Measurements from ENCODE around the gene CBLB.
"Not testable (repeated sequence)": the region's sequence is repeated elsewhere in the genome, so short reads cannot be mapped to it uniquely, and the experiment has no call there.

CBLB gene

GRCh38 chr3:105783631-105784030 is 85.2 kb downstream of the CBLB start:
- no peak for DNase-seq

DNA sequence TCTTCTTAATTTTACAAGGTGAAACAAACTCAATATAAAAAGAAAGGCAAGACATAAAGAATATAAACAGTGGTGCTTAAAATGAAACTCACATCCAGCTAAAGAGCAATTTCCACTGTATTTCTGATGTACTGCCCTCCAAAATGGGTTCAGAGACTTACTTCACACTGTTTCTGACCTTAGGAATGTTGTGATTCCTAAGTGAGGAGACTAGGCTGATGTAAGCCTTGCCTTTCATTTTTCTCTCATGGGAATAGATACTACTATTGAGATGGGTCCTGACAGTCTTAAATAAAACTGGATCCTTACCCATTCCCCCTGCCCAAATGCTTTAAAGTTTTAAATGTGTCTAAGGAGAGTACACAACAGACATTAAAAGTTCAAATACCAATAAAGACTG is 86.9 kb downstream of the CBLB start:
- DNase-seq, result no peak

DNA sequence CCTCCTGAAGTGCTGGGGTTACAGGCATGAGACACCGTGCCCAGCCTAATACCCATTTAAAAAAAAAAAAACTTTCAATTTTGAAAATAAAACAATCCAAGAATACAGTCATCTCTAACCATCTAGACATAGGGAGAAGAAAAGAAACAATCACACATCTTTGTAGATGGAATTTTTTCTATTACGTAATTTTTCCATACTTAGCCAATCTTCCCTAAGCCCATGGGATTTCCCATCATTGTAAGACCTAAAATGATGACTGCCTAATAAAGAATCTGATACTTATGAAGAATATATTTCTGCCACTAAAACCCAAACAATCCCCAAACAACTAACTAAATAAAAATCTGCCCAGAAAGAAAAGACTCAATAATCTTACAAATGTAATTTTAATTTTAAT is 88.7 kb downstream of the CBLB start:
- no peak for DNase-seq

DNA sequence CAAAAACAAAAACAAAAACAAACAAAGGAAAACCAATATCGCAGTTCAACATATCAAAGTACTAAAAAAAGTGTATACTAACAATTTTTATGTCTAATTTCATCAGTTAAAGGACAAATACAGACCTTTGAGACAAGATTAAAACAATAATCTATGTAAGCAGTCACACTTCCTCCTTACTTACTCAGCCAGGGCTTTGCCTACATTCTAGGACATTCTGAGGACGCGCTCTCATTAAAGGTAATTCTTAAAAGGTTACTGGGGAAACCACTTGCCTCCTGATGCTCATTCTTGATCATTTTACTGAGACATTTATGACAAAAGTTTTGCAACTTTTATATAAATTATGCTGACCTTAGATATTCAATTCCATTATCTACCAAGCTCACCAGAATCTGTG is 93.4 kb downstream of the CBLB start:
- DNase-seq, result no peak

DNA sequence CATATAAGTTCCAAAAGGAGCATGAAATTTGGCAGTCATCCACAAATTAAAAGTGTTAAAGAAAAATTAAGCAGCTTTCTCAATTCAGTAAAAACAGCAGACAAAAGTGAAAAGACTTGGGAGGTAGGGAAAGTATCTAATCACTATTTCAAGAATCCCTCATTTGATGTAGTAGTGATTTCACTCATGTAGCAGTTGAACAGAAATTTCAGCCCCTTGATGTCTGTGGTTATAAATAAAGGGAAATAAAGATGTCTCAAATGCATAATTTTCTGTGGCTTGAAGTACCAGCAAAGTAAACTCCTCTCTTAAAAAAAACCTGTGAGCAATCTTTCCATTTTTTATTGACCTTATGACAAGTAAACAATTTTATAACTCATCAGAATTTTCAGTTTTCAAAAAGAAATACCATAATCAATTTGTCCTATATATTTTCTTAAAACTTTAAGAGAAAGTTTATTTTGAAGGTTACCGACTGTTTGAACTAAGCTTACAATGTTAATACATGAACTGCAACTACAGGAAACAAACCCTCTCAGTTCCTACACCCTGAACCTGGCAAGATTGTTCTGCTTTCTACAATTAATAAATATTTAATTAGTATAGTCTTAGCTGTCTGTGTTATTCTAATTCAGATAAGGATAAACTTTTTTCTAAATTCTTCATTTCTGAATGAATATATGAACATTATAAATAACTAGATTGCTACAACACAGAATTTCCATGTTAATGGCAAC is 94.2 kb downstream of the CBLB start:
- DNase-seq, result no peak

GRCh38 chr3:105773291-105773690 is 95.5 kb downstream of the CBLB start:
- DNase-seq, result no peak

DNA sequence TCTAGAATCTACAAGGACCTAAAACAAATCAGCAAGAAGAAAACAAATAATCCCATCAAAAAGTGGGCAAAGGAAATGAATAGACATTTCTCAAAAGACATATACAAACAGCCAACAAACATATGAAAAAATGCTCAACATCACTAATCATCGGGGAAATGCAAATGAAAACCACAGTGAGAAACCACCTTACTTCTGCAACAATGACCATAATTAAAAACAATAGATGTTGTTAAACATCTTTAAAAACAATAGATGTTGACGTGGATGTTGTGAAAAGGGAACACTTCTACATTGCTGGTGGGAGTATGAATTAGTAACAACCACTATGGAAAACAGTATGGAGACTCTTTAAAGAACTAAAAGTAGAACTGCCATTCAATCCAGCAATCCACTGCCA is 96.2 kb downstream of the CBLB start:
- no peak for DNase-seq

GRCh38 chr3:105771392-105771791 is 97.4 kb downstream of the CBLB start:
- no peak for DNase-seq

- DNase-seq, result no peak
Measured at GRCh38 chr3:105770410-105770809, 98.4 kb downstream of the CBLB start.

GRCh38 chr3:105767776-105768175 is 101.0 kb downstream of the CBLB start:
- no peak for DNase-seq

DNA sequence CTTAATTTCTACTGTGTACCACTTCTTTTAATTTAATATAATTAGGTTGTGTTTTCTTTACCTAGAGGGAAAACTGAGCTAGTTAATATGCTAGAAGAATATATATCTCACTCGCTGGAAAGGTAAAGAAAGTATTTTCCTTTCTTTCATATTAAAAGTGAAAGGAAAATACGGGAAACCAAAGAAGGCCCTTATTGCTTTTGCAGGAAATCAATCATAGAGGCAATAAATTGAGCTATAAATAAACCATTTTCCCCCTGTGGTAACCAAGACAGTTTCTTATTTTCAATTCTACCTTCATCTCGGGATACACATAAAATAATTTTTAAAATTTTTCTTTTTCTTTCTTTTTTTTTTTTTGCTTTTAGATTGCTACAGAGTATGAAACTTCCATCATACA is 101.6 kb downstream of the CBLB start:
- no peak for DNase-seq

GRCh38 chr3:105765308-105765639 is 103.5 kb downstream of the CBLB start:
- no peak for DNase-seq

DNA sequence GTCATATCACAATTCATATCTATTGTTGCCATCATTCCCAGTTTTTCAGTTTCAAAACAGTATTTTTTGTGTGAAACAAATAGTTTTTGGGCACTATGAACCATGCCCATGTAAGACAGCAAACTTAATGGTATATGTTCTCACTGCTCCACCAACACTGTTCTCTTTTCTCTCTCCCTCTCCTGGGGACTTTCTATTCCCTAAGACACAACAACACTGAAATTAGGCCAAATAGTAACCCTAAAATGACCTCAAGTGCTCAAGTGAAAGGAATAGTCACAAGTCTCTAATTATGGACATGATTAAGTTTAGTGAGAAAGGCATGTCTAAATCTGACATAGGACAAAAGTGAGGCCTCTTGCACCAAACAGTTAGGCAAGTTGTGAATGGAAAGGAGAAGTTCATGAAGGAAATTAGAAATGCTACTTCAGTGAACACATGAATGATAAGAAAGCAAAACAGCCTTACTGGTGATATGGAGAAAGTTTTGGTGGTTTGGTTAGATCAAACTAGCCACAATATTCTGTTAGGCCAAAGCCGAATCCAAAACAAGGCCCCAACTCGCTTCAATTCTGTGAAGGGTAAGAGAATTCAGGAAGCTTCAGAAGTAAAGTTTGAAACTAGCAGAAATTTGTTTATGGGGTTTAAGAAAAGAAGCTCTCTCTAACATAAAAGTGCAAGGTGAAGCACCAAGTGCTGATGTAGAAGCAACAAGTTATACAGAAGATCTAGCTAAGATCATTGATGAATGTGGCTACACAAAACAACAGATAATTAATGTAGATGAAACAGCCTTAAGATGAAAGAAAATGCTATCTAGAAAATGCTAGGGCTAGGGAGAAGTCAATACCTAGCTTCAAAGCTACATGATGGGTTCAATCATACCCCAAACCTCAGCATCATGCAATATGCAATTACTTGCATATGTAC is 104.2 kb downstream of the CBLB start:
- peak; percentile 43 for DNase-seq

GRCh38 chr3:105763659-105764036 is 105.2 kb downstream of the CBLB start:
- no peak for DNase-seq

DNA sequence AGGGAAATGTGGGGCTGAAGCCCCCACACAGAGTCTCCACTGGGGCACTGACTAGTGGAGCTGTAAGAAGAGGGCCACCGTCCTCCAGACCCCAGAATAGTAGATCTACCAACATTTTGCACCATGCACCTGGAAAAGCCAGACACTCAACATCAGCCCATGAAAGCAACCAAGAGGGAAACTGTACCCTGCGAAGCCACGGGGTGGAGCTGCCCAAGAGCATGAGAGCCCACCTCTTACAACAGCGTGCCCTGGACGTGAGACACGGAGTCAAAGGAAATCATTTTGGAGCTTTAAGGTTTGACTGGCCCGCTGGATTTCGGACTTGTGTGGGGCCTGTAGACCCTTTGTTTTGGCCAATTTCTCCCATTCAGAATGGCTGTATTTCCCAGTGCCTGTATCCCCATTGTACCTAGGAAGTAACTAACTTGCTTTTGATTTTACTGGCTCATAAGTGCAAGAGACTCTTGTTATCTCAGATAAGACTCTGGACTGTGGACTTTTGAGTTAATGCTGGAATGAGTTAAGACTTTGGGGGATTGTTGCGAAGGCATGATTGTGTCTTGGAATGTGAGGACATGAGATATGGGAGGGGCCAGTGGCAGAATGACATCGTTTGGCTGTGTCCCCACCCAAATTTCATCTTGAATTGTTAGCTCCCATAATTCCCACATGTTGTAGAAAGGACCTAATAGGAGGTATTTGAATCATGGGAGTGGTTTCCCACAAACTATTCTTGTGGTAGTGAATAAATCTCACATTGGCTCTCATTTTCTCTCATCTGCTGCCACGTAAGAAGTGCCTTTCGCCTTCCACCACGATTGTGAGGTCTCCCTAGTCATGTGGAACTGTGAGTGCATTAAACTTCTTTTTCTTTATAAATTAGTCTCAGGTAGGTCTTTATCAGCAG is 105.8 kb downstream of the CBLB start:
- no peak for DNase-seq

GRCh38 chr3:105762214-105762613 is 106.6 kb downstream of the CBLB start:
- DNase-seq, result not testable (repeated sequence)

GRCh38 chr3:105759442-105760078 is 109.3 kb downstream of the CBLB start:
- no peak for DNase-seq

GRCh38 chr3:105758451-105758850 is 110.4 kb downstream of the CBLB start:
- DNase-seq, result no peak

- no peak for DNase-seq
Measured at GRCh38 chr3:105755121-105755886, 113.5 kb downstream of the CBLB start.

GRCh38 chr3:105752791-105753415 is 115.9 kb downstream of the CBLB start:
- DNase-seq, result peak; percentile 76

DNA sequence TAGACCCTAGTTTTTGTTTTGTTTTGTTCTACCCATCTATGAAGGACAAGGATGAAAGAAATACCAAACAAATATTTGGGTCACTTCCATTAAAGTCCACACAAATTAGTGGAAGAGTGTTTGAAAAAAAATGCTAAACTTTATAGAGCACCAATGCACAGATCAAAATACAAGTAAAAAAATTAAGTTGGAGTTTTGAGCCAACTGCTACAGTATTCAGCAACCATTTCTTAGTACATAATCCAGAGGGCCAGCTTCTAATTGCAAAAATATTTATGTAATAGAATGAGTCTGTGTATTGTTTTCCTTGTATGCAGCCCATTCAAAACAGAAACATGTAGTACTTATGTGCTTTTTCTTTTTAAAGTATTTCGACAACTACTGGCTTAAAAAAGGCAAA is 121.1 kb downstream of the CBLB start:
- no peak for DNase-seq

All from CD4-positive, alpha-beta T cell treated with Interleukin-12 subunit alpha and Interleukin-12 subunit beta, for 1 hour (primary cell).